WTC11 (cell line): ENCODE measurements around the gene TAF1D. TPM values are rescaled to one million over a fixed set of nuclear protein-coding genes. Genes with fewer than 3 reads are reported as not detected.
A peak's percentile ranks its signal among the peaks of the same experiment; 100 is the strongest.

Source experiments
- ELF4 ChIP-seq: sonication (generic); formaldehyde crosslinking; IDR thresholded peaks from 2 replicates; pipeline ENCODE4 v1.8.1; 2022; ENCODE audit warnings: low read depth, mild to moderate bottlenecking, moderate library complexity, missing genetic modification reagents
- JAZF1 ChIP-seq: fragments of 250-450 bp; sonication (Bioruptor Pico); IDR thresholded peaks from 2 replicates; pipeline ENCODE4 v1.9.0; 2021; ENCODE audit warnings: moderate library complexity, mild to moderate bottlenecking, inconsistent platforms
- microRNA-seq: library from miRNA; unstranded; fragments of <30 nt; microRNA quantifications from one replicate; pipeline ENCODE4 v1.2.0, GENCODE V29; 2022; ENCODE audit warnings: borderline number of aligned reads
- total RNA-seq: library from RNA; stranded (reverse); gene quantifications from 3 replicates; pipeline ENCODE4 v1.2.3, GENCODE V29; 2021
- TF ChIP-seq, protein P1 (sequence below): fragments of 250-450 bp; sonication (Bioruptor Pico); IDR thresholded peaks from 2 replicates; pipeline ENCODE4 v1.8.0; 2021; ENCODE audit warnings: mild to moderate bottlenecking
- TF ChIP-seq, protein P2 (sequence below): sonication (generic); formaldehyde crosslinking; IDR thresholded peaks from 2 replicates; pipeline ENCODE4 v1.8.1; 2022; ENCODE audit warnings: mild to moderate bottlenecking, moderate library complexity, missing genetic modification reagents

The TAF1D gene
- total RNA-seq, 1 experiment from 2014 or later: 223 TPM

DNA sequence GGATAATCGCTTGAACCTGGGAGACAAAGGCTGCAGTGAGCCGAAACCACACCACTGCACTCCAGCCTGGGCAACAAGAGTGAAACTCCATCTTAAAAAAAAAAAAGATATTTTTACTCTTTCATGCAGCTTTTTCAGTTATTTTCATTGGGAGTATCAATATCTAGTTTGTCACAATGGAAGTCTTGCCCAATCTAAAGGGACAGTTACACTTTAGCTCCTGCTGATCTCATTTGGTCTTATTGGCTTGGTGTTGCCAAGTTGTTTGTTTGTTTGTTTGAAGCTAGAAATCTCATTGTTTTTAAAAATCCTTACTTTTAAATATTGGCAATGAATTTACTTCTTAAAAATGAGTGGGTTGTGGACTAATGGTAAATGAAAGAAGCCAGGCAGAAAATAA is 55.1 kb downstream of the TAF1D start (continued):
- TF ChIP-seq, protein P1, sequence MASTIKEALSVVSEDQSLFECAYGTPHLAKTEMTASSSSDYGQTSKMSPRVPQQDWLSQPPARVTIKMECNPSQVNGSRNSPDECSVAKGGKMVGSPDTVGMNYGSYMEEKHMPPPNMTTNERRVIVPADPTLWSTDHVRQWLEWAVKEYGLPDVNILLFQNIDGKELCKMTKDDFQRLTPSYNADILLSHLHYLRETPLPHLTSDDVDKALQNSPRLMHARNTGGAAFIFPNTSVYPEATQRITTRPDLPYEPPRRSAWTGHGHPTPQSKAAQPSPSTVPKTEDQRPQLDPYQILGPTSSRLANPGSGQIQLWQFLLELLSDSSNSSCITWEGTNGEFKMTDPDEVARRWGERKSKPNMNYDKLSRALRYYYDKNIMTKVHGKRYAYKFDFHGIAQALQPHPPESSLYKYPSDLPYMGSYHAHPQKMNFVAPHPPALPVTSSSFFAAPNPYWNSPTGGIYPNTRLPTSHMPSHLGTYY: no peak
- no peak for TF ChIP-seq ELF4 (CRISPR knock-in tag)
- TF ChIP-seq, protein P2, sequence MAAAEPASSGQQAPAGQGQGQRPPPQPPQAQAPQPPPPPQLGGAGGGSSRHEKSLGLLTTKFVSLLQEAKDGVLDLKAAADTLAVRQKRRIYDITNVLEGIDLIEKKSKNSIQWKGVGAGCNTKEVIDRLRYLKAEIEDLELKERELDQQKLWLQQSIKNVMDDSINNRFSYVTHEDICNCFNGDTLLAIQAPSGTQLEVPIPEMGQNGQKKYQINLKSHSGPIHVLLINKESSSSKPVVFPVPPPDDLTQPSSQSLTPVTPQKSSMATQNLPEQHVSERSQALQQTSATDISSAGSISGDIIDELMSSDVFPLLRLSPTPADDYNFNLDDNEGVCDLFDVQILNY (CRISPR knock-in tag): no peak
- no peak for TF ChIP-seq JAZF1

Small RNA genes lying within 50 kb of the gene (microRNA-seq; reads per million reads assigned to microRNA genes)
- gene MIR1304: 23.1 reads per million, percentile 41 among the genes with 10 or more reads in this experiment

Other genes with a start within 250 kb of the TAF1D start
- gene SMCO4, start 198.1 kb downstream of the TAF1D start, total RNA-seq: 42.3 to 50.1 TPM (median 42.9 TPM) in 3 replicates
- gene CEP295, start 79.8 kb downstream of the TAF1D start, total RNA-seq: 14.7 to 15.9 TPM (median 14.8 TPM) in 3 replicates
- 24.5 to 25.4 TPM (median 25.3 TPM) in 3 replicates for gene C11orf54, start 177 bp upstream of the TAF1D start, total RNA-seq
- 25.3 to 30.5 TPM (median 29.6 TPM) in 3 replicates for gene MED17, start 42.8 kb upstream of the TAF1D start, total RNA-seq
- gene VSTM5, start 109.1 kb upstream of the TAF1D start, total RNA-seq: 0.27 to 0.35 TPM (median 0.32 TPM) in 3 replicates